ENCODE results near the gene ZWILCH. TPM values are rescaled to one million over a fixed set of nuclear protein-coding genes. Genes with fewer than 3 reads are reported as not detected.

Gene ZWILCH
- total RNA-seq, 1 donor from 2014 or later, result 13.8 TPM

GRCh38 chr15:66569461-66570137 lies 64.5 kb downstream of the ZWILCH start:
- no peak for DNase-seq (ENCODE audit: extremely low spot score, unreplicated experiment)
- Mint-ChIP-seq H3K27me3 (ENCODE audit: unreplicated experiment) (no peaks in the 10 kb centered on the region), H3K9me3 (ENCODE audit: unreplicated experiment) (no peaks in the 10 kb centered on the region), H3K27ac (ENCODE audit: unreplicated experiment) (no peak overlapping the region), H3K4me3 (ENCODE audit: unreplicated experiment) (no peak overlapping the region), H3K4me1 (ENCODE audit: unreplicated experiment) (peaks cover 17% of the 10 kb centered on the region), H3K36me3 (ENCODE audit: unreplicated experiment) (no peaks in the 10 kb centered on the region)
- TF ChIP-seq CTCF (IDR thresholded peaks at IDR 0.05), result no peak

- Mint-ChIP-seq H3K36me3 (ENCODE audit: unreplicated experiment) (no peaks in the 10 kb centered on the region), H3K4me3 (ENCODE audit: unreplicated experiment) (no peak overlapping the region), H3K27me3 (ENCODE audit: unreplicated experiment) (no peaks in the 10 kb centered on the region), H3K9me3 (ENCODE audit: unreplicated experiment) (no peaks in the 10 kb centered on the region), H3K4me1 (ENCODE audit: unreplicated experiment) (peaks cover 17% of the 10 kb centered on the region), H3K27ac (ENCODE audit: unreplicated experiment) (no peak overlapping the region)
- no peak for DNase-seq (ENCODE audit: extremely low spot score, unreplicated experiment)
- no peak for TF ChIP-seq CTCF (IDR thresholded peaks at IDR 0.05)
Observed at GRCh38 chr15:66570327-66570726, 65.2 kb downstream of the ZWILCH start.

- H3K27me3 Mint-ChIP-seq (ENCODE audit: unreplicated experiment), result no peaks in the 10 kb centered on the region
- DNase-seq (ENCODE audit: extremely low spot score, unreplicated experiment), result no peak
- peaks cover 13% of the 10 kb centered on the region for H3K4me1 Mint-ChIP-seq (ENCODE audit: unreplicated experiment)
- H3K36me3 Mint-ChIP-seq (ENCODE audit: unreplicated experiment), result no peaks in the 10 kb centered on the region
- no peak overlapping the region for H3K27ac Mint-ChIP-seq (ENCODE audit: unreplicated experiment)
- H3K4me3 Mint-ChIP-seq (ENCODE audit: unreplicated experiment), result no peak overlapping the region
- no peak for TF ChIP-seq CTCF (IDR thresholded peaks at IDR 0.05)
- no peaks in the 10 kb centered on the region for H3K9me3 Mint-ChIP-seq (ENCODE audit: unreplicated experiment)
Observed at GRCh38 chr15:66570842-66571478, 65.8 kb downstream of the ZWILCH start.

- Mint-ChIP-seq H3K4me3 (ENCODE audit: unreplicated experiment) (no peak overlapping the region), H3K9me3 (ENCODE audit: unreplicated experiment) (no peaks in the 10 kb centered on the region), H3K36me3 (ENCODE audit: unreplicated experiment) (no peaks in the 10 kb centered on the region), H3K27ac (ENCODE audit: unreplicated experiment) (no peak overlapping the region), H3K27me3 (ENCODE audit: unreplicated experiment) (no peaks in the 10 kb centered on the region), H3K4me1 (ENCODE audit: unreplicated experiment) (peaks cover 2% of the 10 kb centered on the region)
- TF ChIP-seq CTCF (IDR thresholded peaks at IDR 0.05), result no peak
- DNase-seq (ENCODE audit: extremely low spot score, unreplicated experiment), result no peak
Observed at GRCh38 chr15:66572146-66572545, 67.0 kb downstream of the ZWILCH start.

GRCh38 chr15:66573348-66573718 lies 68.2 kb downstream of the ZWILCH start:
- no peaks in the 10 kb centered on the region for H3K27me3 Mint-ChIP-seq (ENCODE audit: unreplicated experiment)
- no peaks in the 10 kb centered on the region for H3K36me3 Mint-ChIP-seq (ENCODE audit: unreplicated experiment)
- DNase-seq (ENCODE audit: extremely low spot score, unreplicated experiment), result no peak
- TF ChIP-seq CTCF (IDR thresholded peaks at IDR 0.05), result no peak
- no peak overlapping the region for H3K4me3 Mint-ChIP-seq (ENCODE audit: unreplicated experiment)
- H3K27ac Mint-ChIP-seq (ENCODE audit: unreplicated experiment), result no peak overlapping the region
- H3K4me1 Mint-ChIP-seq (ENCODE audit: unreplicated experiment), result no peaks in the 10 kb centered on the region
- no peaks in the 10 kb centered on the region for H3K9me3 Mint-ChIP-seq (ENCODE audit: unreplicated experiment)

Data from osteocyte (in vitro differentiated cells).